SU-DHL-6 (cell line): Measurements from ENCODE around the gene FBXO46.

ENCODE experiments used
- H2AFZ ChIP-seq: fragments of 200-600 bp; sonication (generic); 2 replicates; pipeline ENCODE4 v1.6.1; 2014; ENCODE audit warnings: low read depth, mild to moderate bottlenecking, moderate library complexity, mixed read lengths, antibody characterized with exemption, low read length; ENCODE audit not compliant: severe bottlenecking
- H3F3A ChIP-seq: fragments of 200-600 bp; shearing (Covaris generic); 2 replicates; pipeline ENCODE4 v1.6.0; 2016; ENCODE audit warnings: antibody characterized with exemption, mild to moderate bottlenecking; ENCODE audit not compliant: insufficient read depth
- H3K27ac ChIP-seq: fragments of 200-600 bp; sonication (generic); 2 replicates; pipeline ENCODE4 v1.5.1; 2016; ENCODE audit warnings: low read depth, mild to moderate bottlenecking, low read length, moderate library complexity, mixed read lengths
- H3K27me3 ChIP-seq: fragments of 200-600 bp; sonication (generic), shearing (Covaris generic); 2 replicates; pipeline ENCODE4 v1.6.0; 2014; ENCODE audit warnings: mild to moderate bottlenecking, low read length
- H3K36me3 ChIP-seq: fragments of 200-600 bp; sonication (generic); 2 replicates; pipeline ENCODE4 v1.6.1; 2014; ENCODE audit warnings: mild to moderate bottlenecking, low read length, mixed read lengths
- H3K4me2 ChIP-seq: fragments of 300-600, 200-600 bp; shearing (Covaris generic), sonication (generic); 2 replicates; pipeline ENCODE4 v1.6.0; 2014; ENCODE audit warnings: low read length, low read depth, mild to moderate bottlenecking; ENCODE audit not compliant: poor library complexity, severe bottlenecking
- H3K4me3 ChIP-seq: fragments of 200-600 bp; sonication (generic); 2 replicates; pipeline ENCODE4 v1.5.1; 2014; ENCODE audit warnings: antibody characterized with exemption, low read length, mild to moderate bottlenecking, mixed read lengths; ENCODE audit not compliant: insufficient read depth, poor library complexity, severe bottlenecking
- H3K79me2 ChIP-seq: fragments of 200-600 bp; sonication (generic); 2 replicates; pipeline ENCODE4 v1.6.1; 2014; ENCODE audit warnings: mild to moderate bottlenecking, low read length, moderate library complexity; ENCODE audit not compliant: insufficient read depth
- H3K9ac ChIP-seq: fragments of 200-600 bp; sonication (generic); 2 replicates; pipeline ENCODE4 v1.7.0; 2014; ENCODE audit warnings: mild to moderate bottlenecking, low read length
- H3K9me2 ChIP-seq: fragments of 200-600 bp; sonication (generic); replicated peaks from 2 replicates; pipeline ENCODE4 v1.6.1; 2014; ENCODE audit warnings: low read length; ENCODE audit not compliant: insufficient read depth
- H3K9me3 ChIP-seq: fragments of 200-600 bp; sonication (generic); 2 replicates; pipeline ENCODE4 v1.6.1; 2014; ENCODE audit warnings: low read length, mixed read lengths; ENCODE audit not compliant: insufficient read depth
- H4K20me1 ChIP-seq: fragments of 200-600 bp; sonication (generic); 2 replicates; pipeline ENCODE4 v1.6.1; 2014; ENCODE audit warnings: low read depth, mild to moderate bottlenecking, antibody characterized with exemption, low read length, moderate library complexity, mixed read lengths
- EZH2phosphoT487 ChIP-seq: fragments of 200-600 bp; sonication (generic), shearing (Covaris generic); conservative IDR thresholded peaks from 2 replicates; pipeline ENCODE4 v1.6.1; 2018; ENCODE audit warnings: mild to moderate bottlenecking, antibody characterized with exemption, low read length, moderate library complexity, mixed read lengths
- TF ChIP-seq, protein P1 (sequence below): fragments of 200-600 bp; sonication (generic); IDR thresholded peaks from one replicate; pipeline ENCODE4 v1.5.1; 2017; ENCODE audit warnings: antibody characterized with exemption, mild to moderate bottlenecking, low read length, moderate library complexity; ENCODE audit not compliant: insufficient read depth, poor library complexity, severe bottlenecking

Gene FBXO46

DNA sequence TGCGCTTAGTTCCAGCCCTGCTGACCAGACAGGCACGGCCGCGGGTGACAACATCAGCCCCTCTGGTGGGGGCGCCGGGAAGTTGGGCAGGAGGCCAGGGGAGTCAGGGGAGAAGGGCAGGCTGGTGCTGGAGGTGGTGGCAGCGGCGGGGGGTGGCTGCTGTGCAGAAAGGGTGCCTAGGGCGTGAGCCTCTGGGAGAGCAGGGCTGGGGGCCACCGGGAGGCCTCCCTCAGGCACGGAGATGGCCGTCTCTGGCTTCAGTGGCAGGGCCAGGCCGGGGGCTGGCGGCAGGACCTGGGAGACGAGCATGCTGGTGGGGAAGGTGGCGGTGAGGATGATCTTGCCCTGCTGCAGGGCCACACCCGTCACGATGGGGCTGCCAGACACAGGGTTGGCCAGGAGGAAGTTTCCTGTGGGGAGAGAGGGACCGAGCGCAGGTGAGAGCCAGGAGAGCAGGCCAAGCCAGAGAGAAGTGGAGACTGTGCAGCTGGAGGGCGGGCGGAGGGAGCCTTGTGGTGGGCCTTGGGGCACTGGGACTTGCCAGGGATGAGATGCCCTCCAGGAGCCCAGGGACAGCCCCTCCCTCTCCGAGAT, 35.1 kb upstream of the FBXO46 start:
- H3F3A ChIP-seq, result no peaks in the 10 kb centered on the region
- TF ChIP-seq EZH2phosphoT487, result no peak
- TF ChIP-seq, protein P1, sequence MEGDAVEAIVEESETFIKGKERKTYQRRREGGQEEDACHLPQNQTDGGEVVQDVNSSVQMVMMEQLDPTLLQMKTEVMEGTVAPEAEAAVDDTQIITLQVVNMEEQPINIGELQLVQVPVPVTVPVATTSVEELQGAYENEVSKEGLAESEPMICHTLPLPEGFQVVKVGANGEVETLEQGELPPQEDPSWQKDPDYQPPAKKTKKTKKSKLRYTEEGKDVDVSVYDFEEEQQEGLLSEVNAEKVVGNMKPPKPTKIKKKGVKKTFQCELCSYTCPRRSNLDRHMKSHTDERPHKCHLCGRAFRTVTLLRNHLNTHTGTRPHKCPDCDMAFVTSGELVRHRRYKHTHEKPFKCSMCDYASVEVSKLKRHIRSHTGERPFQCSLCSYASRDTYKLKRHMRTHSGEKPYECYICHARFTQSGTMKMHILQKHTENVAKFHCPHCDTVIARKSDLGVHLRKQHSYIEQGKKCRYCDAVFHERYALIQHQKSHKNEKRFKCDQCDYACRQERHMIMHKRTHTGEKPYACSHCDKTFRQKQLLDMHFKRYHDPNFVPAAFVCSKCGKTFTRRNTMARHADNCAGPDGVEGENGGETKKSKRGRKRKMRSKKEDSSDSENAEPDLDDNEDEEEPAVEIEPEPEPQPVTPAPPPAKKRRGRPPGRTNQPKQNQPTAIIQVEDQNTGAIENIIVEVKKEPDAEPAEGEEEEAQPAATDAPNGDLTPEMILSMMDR, result no peak
- H3K9me3 ChIP-seq, result no peaks in the 10 kb centered on the region
- no peaks in the 10 kb centered on the region for H3K9me2 ChIP-seq
- H3K27ac ChIP-seq, result no peak overlapping the region
- no peak overlapping the region for H3K9ac ChIP-seq
- H3K36me3 ChIP-seq, result no peaks in the 10 kb centered on the region
- no peak overlapping the region for H2AFZ ChIP-seq
- no peaks in the 10 kb centered on the region for H3K79me2 ChIP-seq
- H3K27me3 ChIP-seq, result no peaks in the 10 kb centered on the region
- H3K4me2 ChIP-seq, result no peak overlapping the region
- H4K20me1 ChIP-seq, result no peaks in the 10 kb centered on the region
- no peak overlapping the region for H3K4me3 ChIP-seq

DNA sequence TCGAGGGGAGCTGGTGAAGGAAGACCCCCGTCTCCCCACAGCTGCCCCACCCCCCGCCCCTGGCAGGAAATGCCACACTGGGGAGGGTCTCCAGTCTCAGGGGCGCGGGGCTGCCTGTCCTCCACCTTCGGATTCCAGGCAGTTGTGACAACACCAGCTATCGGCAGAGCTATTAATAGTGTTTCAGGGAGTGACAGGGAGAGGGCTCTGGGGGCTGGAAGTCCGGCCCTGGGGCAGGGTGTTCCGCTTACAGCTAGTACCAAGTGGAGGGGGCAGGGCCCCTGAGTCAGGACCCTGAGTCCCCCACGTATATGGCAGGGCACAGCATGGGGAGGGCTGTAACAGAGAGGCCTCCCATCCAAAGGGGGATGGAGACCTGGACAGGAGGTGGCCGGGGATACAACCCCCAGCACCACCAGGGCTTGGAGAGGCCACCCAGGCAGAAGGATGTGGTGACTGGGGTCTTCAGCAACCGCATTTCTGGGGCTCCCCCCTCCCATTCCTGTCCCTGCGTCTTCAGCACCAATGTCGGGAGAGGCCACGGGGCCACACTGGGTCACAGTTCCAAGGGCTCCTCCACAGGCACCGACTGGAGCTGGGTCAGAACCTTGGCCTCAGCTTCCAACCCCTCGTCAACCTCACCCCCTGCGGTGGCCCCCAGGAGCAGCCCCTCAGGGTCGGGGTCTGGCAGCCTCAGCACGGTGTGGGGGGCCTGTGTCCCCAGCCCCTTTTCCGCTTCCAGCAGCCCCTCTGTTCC, 34.4 kb upstream of the FBXO46 start:
- no peak for TF ChIP-seq EZH2phosphoT487
- TF ChIP-seq, protein P1, result no peak
- Histone ChIP-seq H3K9me2 (no peaks in the 10 kb centered on the region), H2AFZ (no peak overlapping the region), H3K4me3 (no peak overlapping the region), H3K9ac (no peak overlapping the region), H3K79me2 (no peaks in the 10 kb centered on the region), H3K4me2 (no peak overlapping the region), H3K27ac (no peak overlapping the region), H3K36me3 (no peaks in the 10 kb centered on the region), H3F3A (no peaks in the 10 kb centered on the region), H3K27me3 (no peaks in the 10 kb centered on the region), H4K20me1 (no peaks in the 10 kb centered on the region), H3K9me3 (no peaks in the 10 kb centered on the region)

DNA sequence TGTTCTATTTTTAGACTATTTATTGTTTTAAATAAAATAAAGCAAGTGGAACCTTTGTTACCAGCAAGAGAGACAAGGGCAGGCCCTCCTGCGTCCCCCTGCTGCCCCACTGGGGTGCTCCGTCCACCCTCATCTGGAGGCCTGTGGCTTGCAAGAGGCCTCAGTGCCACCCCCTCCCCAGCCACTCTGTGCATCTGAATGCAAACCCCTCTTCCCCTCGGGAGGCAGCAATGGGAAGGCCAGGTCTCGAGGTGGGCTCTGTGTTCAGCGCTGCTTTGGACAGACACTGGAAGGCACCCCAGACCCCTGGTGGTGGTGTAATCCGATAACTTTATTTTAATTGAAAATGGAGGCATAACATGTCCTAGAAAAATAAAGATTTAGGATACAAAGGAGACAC, 33.8 kb upstream of the FBXO46 start:
- Histone ChIP-seq H3F3A (no peaks in the 10 kb centered on the region), H3K4me3 (no peak overlapping the region), H2AFZ (no peak overlapping the region), H4K20me1 (no peaks in the 10 kb centered on the region), H3K79me2 (no peaks in the 10 kb centered on the region), H3K36me3 (no peaks in the 10 kb centered on the region), H3K9ac (no peak overlapping the region), H3K27ac (no peak overlapping the region), H3K9me3 (no peaks in the 10 kb centered on the region), H3K4me2 (no peak overlapping the region), H3K9me2 (no peaks in the 10 kb centered on the region), H3K27me3 (no peaks in the 10 kb centered on the region)
- TF ChIP-seq, protein P1, result no peak
- no peak for TF ChIP-seq EZH2phosphoT487
